NCI-H1930 (cell line): ENCODE results near the gene ASB1.
"Not testable (repeated sequence)": the region's sequence is repeated elsewhere in the genome, so short reads cannot be mapped to it uniquely, and the experiment has no call there.

Experiments
- DNase-seq, 2 experiments: peaks; one replicate each; lab custom pipeline; 2025; lab: John Stamatoyannopoulos, UW

Gene ASB1

GRCh38 chr2:238404406-238405216, 22.1 kb upstream of the ASB1 start:
- no peak for DNase-seq

- not testable (repeated sequence) for DNase-seq
Observed at GRCh38 chr2:238405217-238405555, 21.5 kb upstream of the ASB1 start.

GRCh38 chr2:238406221-238406997, 20.3 kb upstream of the ASB1 start:
- DNase-seq, result no peak

GRCh38 chr2:238406998-238407285, 19.8 kb upstream of the ASB1 start:
- DNase-seq, result no peak

- no peak for DNase-seq
Observed at GRCh38 chr2:238407566-238407965, 19.2 kb upstream of the ASB1 start.

- no peak for DNase-seq
Observed at GRCh38 chr2:238408615-238409340, 17.9 kb upstream of the ASB1 start.

GRCh38 chr2:238409341-238410199, 17.2 kb upstream of the ASB1 start:
- no peak for DNase-seq

- no peak for DNase-seq
Observed at GRCh38 chr2:238412067-238412767, 14.5 kb upstream of the ASB1 start.

- DNase-seq, result no peak
Observed at GRCh38 chr2:238413368-238413767, 13.4 kb upstream of the ASB1 start.

- no peak for DNase-seq
Observed at GRCh38 chr2:238415036-238415764, 11.5 kb upstream of the ASB1 start.

GRCh38 chr2:238415893-238416292, 10.8 kb upstream of the ASB1 start:
- DNase-seq, result no peak

GRCh38 chr2:238418196-238418998, 8.3 kb upstream of the ASB1 start:
- no peak for DNase-seq

- no peak for DNase-seq
Observed at GRCh38 chr2:238418999-238419546, 7.7 kb upstream of the ASB1 start.

GRCh38 chr2:238420442-238420841, 6.3 kb upstream of the ASB1 start:
- no peak for DNase-seq

GRCh38 chr2:238420878-238421694, 5.6 kb upstream of the ASB1 start:
- no peak for DNase-seq

GRCh38 chr2:238421695-238422035, 5.1 kb upstream of the ASB1 start:
- DNase-seq, result no peak

GRCh38 chr2:238422285-238422684, 4.4 kb upstream of the ASB1 start:
- no peak for DNase-seq

GRCh38 chr2:238422940-238423339, 3.8 kb upstream of the ASB1 start:
- DNase-seq, result no peak
